Chondrocyte (in vitro differentiated cells): ENCODE results near the gene CCDC40. TPM values are rescaled to one million over a fixed set of nuclear protein-coding genes. Genes with fewer than 3 reads are reported as not detected.

Experiments
- DNase-seq: peaks from one replicate; pipeline ENCODE4 v3.0.0; 2021; ENCODE audit warnings: mixed read lengths, low spot score
- H3K27ac Mint-ChIP-seq: one replicate; pipeline ENCODE4 v1.8.0; 2021; ENCODE audit warnings: mild to moderate bottlenecking, moderate library complexity, mixed read lengths; ENCODE audit not compliant: unreplicated experiment
- H3K27me3 Mint-ChIP-seq: 2 replicates; pipeline ENCODE4 v1.8.0; 2021; ENCODE audit warnings: low read depth, mixed read lengths
- H3K36me3 Mint-ChIP-seq: 2 replicates; pipeline ENCODE4 v1.8.0; 2021; ENCODE audit warnings: low read depth, mixed read lengths
- H3K4me1 Mint-ChIP-seq: 2 replicates; pipeline ENCODE4 v1.8.0; 2021; ENCODE audit warnings: low read depth, mild to moderate bottlenecking, mixed read lengths
- H3K4me3 Mint-ChIP-seq: one replicate; pipeline ENCODE4 v1.8.0; 2021; ENCODE audit warnings: mild to moderate bottlenecking, moderate library complexity, mixed read lengths; ENCODE audit not compliant: unreplicated experiment
- H3K9me3 Mint-ChIP-seq: 2 replicates; pipeline ENCODE4 v1.8.0; 2021; ENCODE audit warnings: low read depth, mixed read lengths
- CTCF ChIP-seq: fragments of 200-600 bp; sonication (generic); IDR thresholded peaks from 2 replicates; pipeline ENCODE4 v1.5.0; 2021; ENCODE audit warnings: antibody characterized with exemption, mild to moderate bottlenecking, moderate library complexity
- total RNA-seq: library from RNA; stranded (reverse); gene quantifications from 3 replicates; pipeline ENCODE4 v1.2.1, GENCODE V29; 2021

The CCDC40 gene
- total RNA-seq, 1 donor from 2014 or later = 5.8 TPM

GRCh38 chr17:80095038-80095843 is 58.8 kb downstream of the CCDC40 start:
- DNase-seq = no peak
- no peak for TF ChIP-seq CTCF
- Mint-ChIP-seq H3K4me3 (no peak overlapping the region), H3K27me3 (no peaks in the 10 kb centered on the region), H3K27ac (no peak overlapping the region), H3K4me1 (no peaks in the 10 kb centered on the region), H3K36me3 (no peaks in the 10 kb centered on the region), H3K9me3 (no peaks in the 10 kb centered on the region)

GRCh38 chr17:80095844-80096475 is 59.5 kb downstream of the CCDC40 start:
- Mint-ChIP-seq H3K4me1 (peaks cover 4% of the 10 kb centered on the region), H3K4me3 (no peak overlapping the region), H3K27me3 (no peaks in the 10 kb centered on the region), H3K9me3 (no peaks in the 10 kb centered on the region), H3K27ac (no peak overlapping the region), H3K36me3 (no peaks in the 10 kb centered on the region)
- no peak for TF ChIP-seq CTCF
- DNase-seq = no peak

GRCh38 chr17:80096561-80097021 is 60.1 kb downstream of the CCDC40 start:
- no peak for TF ChIP-seq CTCF
- DNase-seq = no peak
- Mint-ChIP-seq H3K4me1 (peaks cover 5% of the 10 kb centered on the region), H3K36me3 (no peaks in the 10 kb centered on the region), H3K27ac (no peak overlapping the region), H3K4me3 (no peak overlapping the region), H3K9me3 (no peaks in the 10 kb centered on the region), H3K27me3 (no peaks in the 10 kb centered on the region)

- no peak overlapping the region for H3K4me3 Mint-ChIP-seq
- no peaks in the 10 kb centered on the region for H3K27me3 Mint-ChIP-seq
- no peaks in the 10 kb centered on the region for H3K9me3 Mint-ChIP-seq
- no peak overlapping the region for H3K27ac Mint-ChIP-seq
- H3K36me3 Mint-ChIP-seq = no peaks in the 10 kb centered on the region
- no peak for TF ChIP-seq CTCF
- peaks cover 8% of the 10 kb centered on the region for H3K4me1 Mint-ChIP-seq
- DNase-seq = no peak
These were observed 60.7 kb downstream of the CCDC40 start for GRCh38 chr17:80097127-80097621.

- Mint-ChIP-seq H3K9me3 (no peaks in the 10 kb centered on the region), H3K36me3 (no peaks in the 10 kb centered on the region), H3K4me3 (no peak overlapping the region), H3K27ac (peak overlapping the region; percentile 25), H3K4me1 (peaks cover 14% of the 10 kb centered on the region), H3K27me3 (no peaks in the 10 kb centered on the region)
- DNase-seq = no peak
- no peak for TF ChIP-seq CTCF
These were observed 61.6 kb downstream of the CCDC40 start for GRCh38 chr17:80097844-80098691.
